Sigmoid colon (tissue), 7 donors: Measurements from ENCODE around the gene DCST1. TPM values are rescaled to one million over a fixed set of nuclear protein-coding genes. Genes with fewer than 3 reads are reported as not detected.

Experiments used
- DNase-seq: peaks from one replicate; pipeline ENCODE4 v3.0.0-alpha.2; 2019
- H3K27ac ChIP-seq, 4 donors: fragments of 200-600 bp; sonication (generic); one replicate each; pipeline ENCODE4 v1.5.1; 2016 to 2019; ENCODE audit warnings: mild to moderate bottlenecking in 1 of 4
- H3K27me3 ChIP-seq, 3 donors: fragments of 200-600 bp; sonication (generic); one replicate each; pipeline ENCODE4 v1.5.1; 2019; ENCODE audit warnings: mild to moderate bottlenecking in 1 of 3
- H3K36me3 ChIP-seq, 4 donors: fragments of 200-600 bp; sonication (generic); one replicate each; pipeline ENCODE4 v1.5.1; 2016 to 2019
- H3K4me1 ChIP-seq, 4 donors: fragments of 200-600 bp; sonication (generic); one replicate each; pipeline ENCODE4 v1.5.1; 2017 to 2019
- H3K4me3 ChIP-seq, 4 donors: fragments of 200-600 bp; sonication (generic); one replicate each; pipeline ENCODE4 v1.5.1; 2017 to 2019; ENCODE audit warnings: mild to moderate bottlenecking in 2 of 4, moderate library complexity in 1 of 4
- H3K9me3 ChIP-seq, 4 donors: fragments of 200-600 bp in 3 of 4; sonication (generic) in 3 of 4; one replicate each; pipeline versions ENCODE4 v1.5.1 to v1.6.1; 2013 to 2019
- EP300 ChIP-seq, 4 donors: sonication (generic); formaldehyde crosslinking; IDR thresholded peaks; one replicate each; pipeline ENCODE4 v1.6.1; 2017; ENCODE audit warnings: antibody characterized with exemption in 4 of 4
- POLR2A ChIP-seq, 2 donors: fragments of 450-650 bp; IDR thresholded peaks; one replicate each; pipeline ENCODE4 v1.6.1; 2016; ENCODE audit warnings: antibody characterized with exemption in 2 of 2, mild to moderate bottlenecking in 2 of 2, moderate library complexity in 2 of 2
- POLR2AphosphoS5 ChIP-seq, 4 donors: sonication (generic); formaldehyde crosslinking; IDR thresholded peaks; one replicate each; pipeline ENCODE4 v1.6.1; 2017; ENCODE audit warnings: antibody characterized with exemption in 4 of 4
- WGBS, 2 donors: extraction: QIAGEN DNeasy Blood & Tissue Kit; methylation state at CpG; one replicate each; pipeline ENCODE4 v1.1.7; 2013; 5-methylcytosine and 5-hydroxymethylcytosine counted together
- intact Hi-C: fragments of 100-400 bp; cut with DNase I; formaldehyde crosslinking; loops from one replicate; pipeline ENCODE4 v1.15.1; 2023
- polyA plus RNA-seq, 3 donors: library from polyadenylated mRNA; stranded (reverse); fragments of 200-250 nt; gene quantifications; one replicate each; pipeline ENCODE4 v1.2.3, GENCODE V29; 2013
- total RNA-seq, 4 donors: library from RNA; depleted of rRNA; stranded (reverse); fragments of >200 nt; gene quantifications; one replicate each; pipeline ENCODE4 v1.1.0, GENCODE V29; 2016
- TF ChIP-seq, protein P1 (sequence below), 4 experiments: fragments of 450-650 bp in 3 of 4; fragments of 200-600 bp in 1 of 4; IDR thresholded peaks; one replicate each; pipeline ENCODE4 v1.5.1; 2016 to 2019; ENCODE audit warnings: antibody characterized with exemption in 4 of 4, mild to moderate bottlenecking in 3 of 4, moderate library complexity in 2 of 4
- donor health status: healthy with polysubstance abuse.
- donor health status: Bipolar disorder and iron deficiency.
- donor health status: healthy.

The DCST1 gene
- total and polyA plus RNA-seq, 7 donors, result 0.09 to 0.16 TPM; not detected in 5

DNA sequence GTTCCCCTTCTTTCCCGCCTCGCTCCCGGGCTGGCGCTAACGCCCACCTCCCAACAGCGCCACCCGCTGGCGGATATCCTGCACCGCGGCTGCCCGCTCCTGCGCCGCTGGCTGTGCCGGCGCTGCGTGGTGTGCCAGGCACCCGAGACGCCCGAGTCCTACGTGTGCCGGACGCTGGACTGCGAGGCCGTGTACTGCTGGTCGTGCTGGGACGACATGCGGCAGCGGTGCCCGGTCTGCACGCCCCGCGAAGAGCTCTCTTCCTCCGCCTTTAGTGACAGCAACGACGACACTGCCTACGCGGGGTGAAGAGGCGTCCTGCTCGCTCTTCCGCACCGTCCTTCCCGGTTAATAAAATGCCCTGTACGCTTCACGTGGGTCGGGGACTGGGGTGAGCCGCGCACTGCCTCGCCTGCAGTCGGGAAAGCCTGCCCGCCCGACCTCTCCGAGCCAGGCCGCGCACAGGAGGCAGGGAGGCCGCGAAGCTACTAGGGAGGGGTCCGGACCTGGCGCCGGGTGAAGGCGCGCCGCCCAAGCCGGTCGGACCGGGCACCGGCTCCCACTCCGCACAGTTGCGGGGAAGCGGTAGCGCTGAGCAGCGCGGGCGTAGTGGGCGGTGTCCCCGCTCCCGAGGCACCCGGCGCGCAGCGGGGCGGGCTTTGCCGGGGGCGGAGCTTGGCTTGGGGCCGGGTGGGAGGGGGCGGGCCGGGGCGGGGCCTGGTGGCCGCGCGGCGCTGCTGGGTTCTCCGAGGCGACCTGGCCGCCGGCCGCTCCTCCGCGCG lies 17.1 kb downstream of the DCST1 start, which contains the start of gene ADAM15:
TSS of gene ADAM15 (plus strand) at position 757 of the 782 bp plus-strand sequence. CDS start 71 bp downstream, outside the sequence.
- Histone ChIP-seq H3K4me1 (peaks cover 0 to 33% (median 22%) of the 10 kb centered on the region in 4 donors), H3K27ac (peak within 1 kb of the TSS; percentile 92 to 96 (median 92)), H3K36me3 (peaks cover 5 to 26% (median 9%) of the 10 kb centered on the region in 4 donors), H3K27me3 (no peaks in the 10 kb centered on the region), H3K4me3 (peak within 1 kb of the TSS; percentile 57 to 85 (median 68)), H3K9me3 (no peaks in the 10 kb centered on the region)
- 0% methylated on average over 99 of the region's 99 CpGs for WGBS, 2 donors
- intact Hi-C loops, result loop anchor here (2.0 to 10.0 kb wide), 3 partner anchors 34 to 496 kb away; partner anchors contain the start of genes UBE2Q1 and ZBTB7B
- TF ChIP-seq POLR2A (IDR thresholded peaks at IDR 0.05), result peak in 1 of 2 donors; percentile 62
- TF ChIP-seq EP300 (IDR thresholded peaks at IDR 0.05), result no peak
- TF ChIP-seq POLR2AphosphoS5 (IDR thresholded peaks at IDR 0.05), result peak; percentile 43 to 87 (median 65)
- TF ChIP-seq, protein P1, sequence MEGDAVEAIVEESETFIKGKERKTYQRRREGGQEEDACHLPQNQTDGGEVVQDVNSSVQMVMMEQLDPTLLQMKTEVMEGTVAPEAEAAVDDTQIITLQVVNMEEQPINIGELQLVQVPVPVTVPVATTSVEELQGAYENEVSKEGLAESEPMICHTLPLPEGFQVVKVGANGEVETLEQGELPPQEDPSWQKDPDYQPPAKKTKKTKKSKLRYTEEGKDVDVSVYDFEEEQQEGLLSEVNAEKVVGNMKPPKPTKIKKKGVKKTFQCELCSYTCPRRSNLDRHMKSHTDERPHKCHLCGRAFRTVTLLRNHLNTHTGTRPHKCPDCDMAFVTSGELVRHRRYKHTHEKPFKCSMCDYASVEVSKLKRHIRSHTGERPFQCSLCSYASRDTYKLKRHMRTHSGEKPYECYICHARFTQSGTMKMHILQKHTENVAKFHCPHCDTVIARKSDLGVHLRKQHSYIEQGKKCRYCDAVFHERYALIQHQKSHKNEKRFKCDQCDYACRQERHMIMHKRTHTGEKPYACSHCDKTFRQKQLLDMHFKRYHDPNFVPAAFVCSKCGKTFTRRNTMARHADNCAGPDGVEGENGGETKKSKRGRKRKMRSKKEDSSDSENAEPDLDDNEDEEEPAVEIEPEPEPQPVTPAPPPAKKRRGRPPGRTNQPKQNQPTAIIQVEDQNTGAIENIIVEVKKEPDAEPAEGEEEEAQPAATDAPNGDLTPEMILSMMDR (IDR thresholded peaks at IDR 0.05), result peak; percentile 88 to 94 (median 94)
- peak; percentile 93 for DNase-seq

DNA sequence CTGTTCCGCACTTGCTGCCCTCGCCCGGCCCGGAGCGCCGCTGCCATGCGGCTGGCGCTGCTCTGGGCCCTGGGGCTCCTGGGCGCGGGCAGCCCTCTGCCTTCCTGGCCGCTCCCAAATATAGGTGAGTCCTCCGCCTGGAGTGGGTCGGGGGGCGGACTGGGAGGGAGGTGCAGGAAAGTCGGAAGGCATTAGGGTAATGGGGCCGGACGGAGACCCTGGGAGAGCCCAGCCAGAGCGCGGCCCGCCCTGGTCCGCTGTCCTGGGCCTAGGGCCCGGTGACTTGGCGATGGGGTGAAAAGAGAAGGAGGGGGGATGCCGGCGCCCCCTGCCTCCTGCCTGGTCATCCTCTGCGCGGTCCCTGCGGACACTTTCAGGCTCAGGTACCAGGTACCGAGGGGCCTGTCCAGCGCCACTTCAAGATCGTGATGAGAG lies 17.7 kb downstream of the DCST1 start:
- H3K27ac ChIP-seq, result peak overlapping the region; percentile 92 to 96 (median 92)
- intact Hi-C loops, result loop anchor here (2.0 to 10.0 kb wide), 3 partner anchors 33 to 497 kb away; partner anchors contain the start of genes UBE2Q1 and ZBTB7B

DNA sequence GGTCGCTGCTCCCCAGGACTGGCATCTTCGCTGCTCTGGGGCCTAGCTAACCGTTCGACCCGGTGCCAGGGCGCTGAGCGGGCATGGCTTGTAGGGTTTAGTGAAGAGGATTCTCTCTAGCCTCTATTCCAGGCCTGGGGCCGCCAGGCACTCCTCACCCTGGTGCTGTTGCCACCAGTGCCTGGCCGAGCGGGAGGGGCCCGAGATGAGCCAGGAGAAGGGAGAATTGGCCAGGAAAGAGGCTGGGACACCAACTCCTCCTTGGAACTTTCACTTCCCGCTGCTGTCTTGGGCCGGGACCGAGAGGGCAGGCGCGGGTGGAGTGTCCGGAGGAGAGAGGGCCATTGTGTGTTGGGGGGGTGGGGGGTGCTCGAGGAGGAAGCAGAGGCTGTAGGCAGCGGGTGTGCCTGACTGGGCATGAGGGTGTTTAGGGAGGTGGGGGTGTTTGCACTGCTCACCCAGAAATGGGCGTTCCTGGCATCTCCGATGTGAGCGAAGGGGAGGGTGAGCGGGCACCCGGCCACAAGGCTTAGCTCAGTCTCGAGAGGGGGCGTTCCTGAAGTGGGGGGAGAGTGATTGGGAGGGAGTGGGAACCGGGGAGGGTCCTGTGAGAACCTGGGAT lies 18.3 kb downstream of the DCST1 start:
- Histone ChIP-seq H3K4me1 (peaks cover 0 to 33% (median 22%) of the 10 kb centered on the region in 4 donors), H3K27ac (peak overlapping the region; percentile 92 to 96 (median 92)), H3K4me3 (peak overlapping the region; percentile 57 to 85 (median 68)), H3K27me3 (no peaks in the 10 kb centered on the region), H3K9me3 (no peaks in the 10 kb centered on the region), H3K36me3 (peaks cover 10 to 37% (median 19%) of the 10 kb centered on the region in 4 donors)
- WGBS, 2 donors, result 0 to 1% methylated on average over 27 of the region's 27 CpGs
- TF ChIP-seq POLR2AphosphoS5 (IDR thresholded peaks at IDR 0.05) (peak in 2 of 4 donors; percentile 20 to 34), EP300 (IDR thresholded peaks at IDR 0.05) (no peak)
- TF ChIP-seq, protein P1 (IDR thresholded peaks at IDR 0.05), result no peak
- DNase-seq, result peak; percentile 85
- intact Hi-C loops, result loop anchor here (2.0 to 10.0 kb wide), 3 partner anchors 33 to 497 kb away; partner anchors contain the start of genes UBE2Q1 and ZBTB7B

More for the DNA sequence above, 17.7 kb downstream of the DCST1 start:
- WGBS, 2 donors, result 1% methylated on average over 31 of the region's 31 CpGs
- TF ChIP-seq, protein P1 (IDR thresholded peaks at IDR 0.05), result no peak
- TF ChIP-seq POLR2AphosphoS5 (IDR thresholded peaks at IDR 0.05), result peak; percentile 5 to 69 (median 40)
- peaks cover 0 to 33% (median 22%) of the 10 kb centered on the region in 4 donors for H3K4me1 ChIP-seq
- H3K4me3 ChIP-seq, result peak overlapping the region; percentile 57 to 85 (median 68)
- H3K36me3 ChIP-seq, result peaks cover 9 to 32% (median 14%) of the 10 kb centered on the region in 4 donors
- DNase-seq, result no peak
- H3K9me3 ChIP-seq, result no peaks in the 10 kb centered on the region
- no peaks in the 10 kb centered on the region for H3K27me3 ChIP-seq

DNA sequence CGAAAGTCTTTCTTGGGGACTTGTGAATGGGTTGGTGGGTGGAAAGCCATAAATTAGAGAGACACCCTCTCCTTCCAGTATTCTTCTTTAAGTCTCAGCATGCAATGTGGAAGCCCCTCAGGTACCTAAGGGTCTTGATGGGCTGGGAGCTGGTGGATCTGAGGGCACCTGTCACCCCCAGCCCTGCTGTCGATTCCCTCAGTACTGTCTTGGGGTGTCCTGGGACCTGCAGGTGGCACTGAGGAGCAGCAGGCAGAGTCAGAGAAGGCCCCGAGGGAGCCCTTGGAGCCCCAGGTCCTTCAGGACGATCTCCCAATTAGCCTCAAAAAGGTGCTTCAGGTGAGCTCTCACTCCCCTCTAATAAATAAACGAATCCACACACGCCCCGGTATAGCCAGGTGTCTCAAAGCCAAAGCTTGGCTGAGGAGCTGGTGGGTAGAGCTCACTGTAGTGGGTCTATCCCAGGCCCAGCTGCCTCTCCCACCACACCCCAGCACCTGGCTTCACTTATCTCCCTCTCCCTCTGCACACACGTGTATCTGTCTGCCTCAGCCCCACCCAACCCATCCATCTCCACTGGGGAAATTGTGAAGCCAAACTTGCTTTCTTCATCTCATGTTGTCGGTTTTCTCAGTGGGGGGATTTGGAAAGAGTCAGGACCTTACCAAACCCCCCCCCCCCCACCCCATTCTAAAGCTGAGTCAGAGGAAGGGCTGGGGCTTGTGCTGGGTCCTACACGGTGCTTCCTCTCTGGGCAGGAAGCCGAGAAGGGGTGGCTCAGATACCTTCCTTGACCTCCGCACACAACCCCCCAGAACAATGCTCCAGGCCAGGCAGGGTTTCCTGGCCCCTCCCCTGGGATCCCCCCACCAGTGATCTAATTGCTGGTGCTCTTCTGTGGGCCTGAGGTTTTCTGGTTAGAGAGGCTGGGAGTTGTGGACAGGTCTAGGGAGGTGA lies 19.1 kb downstream of the DCST1 start:
- 22 to 34% methylated on average over 12 of the region's 12 CpGs for WGBS, 2 donors

More for the DNA sequence above, 19.1 kb downstream of the DCST1 start:
- Histone ChIP-seq H3K27me3 (no peaks in the 10 kb centered on the region), H3K4me1 (peaks cover 0 to 33% (median 22%) of the 10 kb centered on the region in 4 donors), H3K9me3 (no peaks in the 10 kb centered on the region), H3K36me3 (peaks cover 18 to 45% (median 27%) of the 10 kb centered on the region in 4 donors), H3K4me3 (peak overlapping the region; percentile 57 to 85 (median 68)), H3K27ac (peak overlapping the region; percentile 92 to 96 (median 92))
- intact Hi-C loops, result loop anchor here (5.0 to 10.0 kb wide), 2 partner anchors 50 to 498 kb away; partner anchors contain the start of genes UBE2Q1 and ZBTB7B
- TF ChIP-seq POLR2A (IDR thresholded peaks at IDR 0.05) (no peak), POLR2AphosphoS5 (IDR thresholded peaks at IDR 0.05) (no peak), EP300 (IDR thresholded peaks at IDR 0.05) (no peak)
- TF ChIP-seq, protein P1 (IDR thresholded peaks at IDR 0.05), result peak in 3 of 4 experiments; percentile 17 to 37 (median 18)
- no peak for DNase-seq
